ENCODE measurements around the gene EID2B.

The EID2B gene
- total RNA-seq, result 1.8 to 4.9 reads per million in 2 experiments

GRCh38 chr19:39532233-39533002 is at the start of gene EID2B:
EID2B (minus strand) TSS chr19:39532852; CDS start chr19:39532802, 50 bp downstream.
- peak; percentile 93 for DNase-seq (ENCODE audit: low read depth)

- no peak for DNase-seq (ENCODE audit: low read depth)
Measured at GRCh38 chr19:39582442-39582841, 49.8 kb upstream of the EID2B start.

DNA sequence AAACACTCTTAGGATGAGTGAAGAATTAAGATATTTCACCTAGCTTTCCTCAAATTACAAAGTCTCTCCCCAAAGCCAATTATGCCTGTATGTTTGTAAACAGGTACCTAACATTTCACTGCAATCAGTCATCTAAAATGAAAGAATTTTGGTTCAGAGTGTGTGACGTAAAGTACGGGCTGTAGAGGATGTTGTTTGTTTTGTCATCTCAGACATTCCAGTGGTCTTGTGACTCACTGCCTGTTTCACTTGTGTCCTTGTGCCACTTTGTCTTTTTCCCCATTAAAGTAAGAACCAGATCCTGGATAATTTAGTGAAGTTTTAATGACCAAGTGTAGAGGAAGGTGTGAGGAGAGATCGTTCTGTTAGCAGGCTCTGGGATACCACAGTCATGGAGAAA is 36.0 kb upstream of the EID2B start:
- DNase-seq (ENCODE audit: low read depth), result no peak

DNA sequence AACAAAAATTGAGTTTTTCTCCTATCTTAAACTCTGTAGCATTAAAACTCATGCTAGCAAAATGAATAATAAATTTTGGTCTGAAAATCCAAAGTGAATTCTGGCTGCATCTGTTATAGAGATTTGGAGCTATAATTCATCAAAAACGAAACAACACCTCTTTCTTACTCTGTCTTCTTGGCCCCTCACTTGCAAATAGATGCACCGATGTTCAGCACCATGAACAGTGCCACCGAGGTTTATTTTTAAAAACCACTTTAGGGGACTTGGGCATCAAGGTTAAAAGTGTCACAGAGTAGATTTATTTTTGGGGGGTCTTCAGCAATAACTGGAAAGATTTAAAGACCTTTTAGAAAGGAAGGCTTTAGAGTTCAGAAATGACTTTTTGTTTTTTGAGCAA is 33.4 kb upstream of the EID2B start:
- no peak for DNase-seq (ENCODE audit: low read depth)

- no peak for DNase-seq (ENCODE audit: low read depth)
Measured at GRCh38 chr19:39563408-39563807, 30.8 kb upstream of the EID2B start.

GRCh38 chr19:39558624-39559117 is 26.0 kb upstream of the EID2B start:
- DNase-seq (ENCODE audit: low read depth), result no peak

- DNase-seq (ENCODE audit: low read depth), result no peak
Measured at GRCh38 chr19:39557811-39558623, 25.4 kb upstream of the EID2B start.

DNA sequence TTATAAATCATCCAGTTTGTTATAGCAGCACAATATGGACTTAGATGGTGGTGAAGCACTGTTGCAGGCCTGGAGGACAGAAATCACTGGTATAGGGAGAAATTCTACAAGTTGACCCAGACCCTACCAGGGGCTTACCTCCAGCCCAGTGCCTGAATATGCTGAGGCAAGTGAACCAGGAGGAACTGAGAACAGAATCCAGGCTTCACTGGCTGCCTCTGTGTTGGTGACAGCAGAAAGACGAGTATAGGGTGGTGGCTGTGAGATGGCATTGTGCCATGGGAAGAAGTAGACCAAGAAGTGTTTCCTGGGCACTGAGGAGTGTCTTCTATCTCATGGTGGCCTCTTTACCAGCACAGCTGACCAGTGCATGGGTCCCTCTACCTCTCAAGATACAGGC is 23.2 kb upstream of the EID2B start:
- no peak for DNase-seq (ENCODE audit: low read depth)

DNA sequence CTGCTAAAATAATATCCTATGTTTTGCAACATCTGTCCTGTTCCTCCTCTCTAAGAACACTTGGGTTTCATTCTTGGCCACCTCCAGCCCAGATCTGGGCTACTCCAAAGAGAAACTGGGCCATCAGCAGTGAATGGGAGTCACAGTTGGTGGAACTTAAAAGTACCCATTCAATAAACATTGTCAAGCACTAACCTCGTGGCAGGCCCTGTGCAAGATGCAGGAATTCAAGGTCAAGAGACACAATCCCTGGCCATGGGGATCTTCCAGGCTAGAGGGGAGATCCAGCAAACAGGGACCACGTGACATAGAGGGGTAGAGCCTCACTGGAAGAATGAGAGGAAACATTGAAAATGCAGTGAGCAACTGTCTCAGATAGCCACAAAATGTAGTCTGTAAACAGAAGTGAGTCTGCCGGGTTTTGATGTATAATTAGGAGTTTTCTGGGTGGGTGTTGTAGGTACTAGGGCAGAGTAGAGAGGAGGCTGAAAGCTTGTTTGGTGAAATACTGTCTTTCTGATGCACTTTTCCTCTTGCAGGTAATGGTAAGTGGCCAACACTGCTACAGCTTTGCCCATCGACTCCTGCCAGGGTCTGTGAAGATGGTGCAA is 22.2 kb upstream of the EID2B start:
- no peak for DNase-seq (ENCODE audit: low read depth)

DNA sequence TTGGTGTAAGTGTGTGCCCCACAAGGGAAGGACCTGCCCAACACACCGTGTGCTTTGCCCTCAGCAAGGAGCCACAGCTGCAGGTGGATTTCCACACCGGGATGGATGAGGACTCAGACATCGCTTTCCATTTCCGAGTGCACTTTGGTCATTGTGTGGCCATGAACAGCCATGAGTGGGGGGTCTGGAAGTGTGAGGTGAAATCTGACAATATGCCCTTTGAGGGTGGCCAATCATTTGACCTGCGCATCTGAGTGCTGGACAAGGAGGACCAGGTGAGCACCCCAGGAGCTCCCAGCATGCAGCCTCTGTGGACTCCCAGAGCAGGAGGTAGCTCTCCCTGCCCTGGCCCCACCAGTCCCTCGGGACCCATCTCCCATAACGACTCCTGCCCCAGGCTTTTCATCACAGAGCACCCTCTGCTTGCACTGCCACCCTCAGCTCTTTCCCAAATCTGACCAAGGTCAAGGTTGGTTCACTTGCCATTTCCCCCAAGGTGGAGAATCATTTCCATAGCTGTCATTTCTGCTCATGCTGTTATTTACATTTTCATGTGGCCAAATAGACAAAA is 20.5 kb upstream of the EID2B start:
- DNase-seq (ENCODE audit: low read depth), result no peak

- DNase-seq (ENCODE audit: low read depth), result no peak
Measured at GRCh38 chr19:39550197-39550596, 17.5 kb upstream of the EID2B start.

DNA sequence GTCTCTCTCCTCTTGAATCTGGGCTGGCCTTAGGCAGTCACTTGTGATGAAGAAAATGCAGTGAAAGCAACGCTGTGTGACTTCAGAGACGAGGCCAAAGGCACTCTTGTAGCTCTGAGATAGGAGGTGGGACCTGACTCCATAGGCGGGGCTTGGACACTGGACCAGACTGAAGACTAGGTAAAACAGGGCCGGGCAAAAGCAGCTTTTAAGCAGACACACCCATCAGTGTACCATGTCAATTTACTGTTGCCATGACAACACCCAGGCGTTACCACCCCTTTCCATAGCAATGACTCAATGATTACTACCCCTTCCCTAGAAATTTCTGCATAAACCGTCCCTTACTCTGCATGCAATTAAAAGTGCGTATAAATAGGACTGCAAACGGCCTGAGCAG is 13.9 kb upstream of the EID2B start:
- no peak for DNase-seq (ENCODE audit: low read depth)

- DNase-seq (ENCODE audit: low read depth), result no peak
Measured at GRCh38 chr19:39544911-39545310, 12.3 kb upstream of the EID2B start.

DNA sequence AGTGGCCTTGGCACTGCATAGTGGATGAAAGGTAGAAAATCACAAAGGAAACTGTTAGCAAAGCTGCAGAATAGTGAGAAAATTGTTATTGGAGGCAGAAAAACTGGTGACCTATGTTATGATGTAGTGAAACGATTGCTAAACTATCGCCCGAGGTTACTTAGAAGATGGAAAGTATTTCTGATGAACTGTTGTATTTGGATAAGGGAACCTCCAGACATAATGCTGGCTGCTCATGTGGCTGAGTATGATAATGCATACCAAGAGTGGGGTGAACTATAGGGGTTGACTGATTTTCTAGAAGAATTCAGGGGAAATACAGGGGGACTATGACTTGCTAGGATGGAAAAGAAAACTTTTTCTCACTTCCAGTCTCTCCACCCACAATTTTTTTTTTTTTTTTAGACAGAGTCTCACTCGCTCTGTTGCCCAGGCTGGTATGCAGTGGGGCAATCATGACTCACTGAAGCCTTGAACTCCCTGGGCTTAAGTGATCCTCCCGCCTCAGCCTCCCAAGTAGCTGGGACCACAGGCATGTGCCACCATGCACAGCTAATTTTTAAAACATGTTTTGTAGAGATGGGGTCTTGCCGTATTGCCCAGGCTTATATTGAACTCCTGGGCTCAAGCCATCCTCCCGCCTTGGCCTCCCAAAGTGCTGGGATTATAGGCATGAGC is 11.7 kb upstream of the EID2B start:
- DNase-seq (ENCODE audit: low read depth), result no peak

DNA sequence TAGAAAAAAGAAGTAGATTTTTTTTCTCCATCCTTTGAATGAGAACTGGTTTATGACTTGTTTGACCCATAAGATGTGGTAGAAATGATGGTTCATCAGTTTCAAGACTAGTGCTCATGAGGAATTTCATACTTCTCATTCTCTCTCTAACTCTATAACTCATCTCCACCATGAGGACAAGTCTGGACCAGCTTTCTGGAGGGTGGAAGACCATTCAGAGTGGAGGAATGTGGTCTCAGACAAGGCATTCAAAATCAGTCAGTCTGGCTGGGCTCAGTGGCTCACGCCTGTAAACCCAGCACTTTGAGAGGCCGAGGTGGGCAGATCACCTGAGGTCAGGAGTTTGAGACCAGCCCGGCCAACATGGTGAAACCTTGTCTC is 10.8 kb upstream of the EID2B start:
- no peak for DNase-seq (ENCODE audit: low read depth)

DNA sequence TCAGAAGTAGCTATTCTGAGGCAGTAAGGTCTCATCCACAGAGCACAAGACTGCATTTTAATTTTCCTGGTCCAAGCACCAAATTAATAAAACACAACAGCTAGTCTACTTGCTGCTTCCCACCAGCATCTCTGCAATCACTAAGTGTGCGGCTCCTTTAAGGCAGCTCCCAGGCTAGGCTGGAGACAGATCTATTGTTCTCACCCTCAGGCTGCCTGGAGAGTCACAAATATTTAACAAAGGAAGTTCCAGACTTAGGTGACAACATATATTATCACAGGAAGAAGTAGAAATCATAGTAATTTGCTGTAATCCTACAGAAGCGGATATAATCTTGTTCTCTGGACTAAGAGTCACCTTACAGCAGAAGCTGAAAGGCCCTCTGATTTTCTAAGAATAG is 9.6 kb upstream of the EID2B start:
- DNase-seq (ENCODE audit: low read depth), result no peak

- no peak for DNase-seq (ENCODE audit: low read depth)
Measured at GRCh38 chr19:39540333-39540673, 7.7 kb upstream of the EID2B start.

DNA sequence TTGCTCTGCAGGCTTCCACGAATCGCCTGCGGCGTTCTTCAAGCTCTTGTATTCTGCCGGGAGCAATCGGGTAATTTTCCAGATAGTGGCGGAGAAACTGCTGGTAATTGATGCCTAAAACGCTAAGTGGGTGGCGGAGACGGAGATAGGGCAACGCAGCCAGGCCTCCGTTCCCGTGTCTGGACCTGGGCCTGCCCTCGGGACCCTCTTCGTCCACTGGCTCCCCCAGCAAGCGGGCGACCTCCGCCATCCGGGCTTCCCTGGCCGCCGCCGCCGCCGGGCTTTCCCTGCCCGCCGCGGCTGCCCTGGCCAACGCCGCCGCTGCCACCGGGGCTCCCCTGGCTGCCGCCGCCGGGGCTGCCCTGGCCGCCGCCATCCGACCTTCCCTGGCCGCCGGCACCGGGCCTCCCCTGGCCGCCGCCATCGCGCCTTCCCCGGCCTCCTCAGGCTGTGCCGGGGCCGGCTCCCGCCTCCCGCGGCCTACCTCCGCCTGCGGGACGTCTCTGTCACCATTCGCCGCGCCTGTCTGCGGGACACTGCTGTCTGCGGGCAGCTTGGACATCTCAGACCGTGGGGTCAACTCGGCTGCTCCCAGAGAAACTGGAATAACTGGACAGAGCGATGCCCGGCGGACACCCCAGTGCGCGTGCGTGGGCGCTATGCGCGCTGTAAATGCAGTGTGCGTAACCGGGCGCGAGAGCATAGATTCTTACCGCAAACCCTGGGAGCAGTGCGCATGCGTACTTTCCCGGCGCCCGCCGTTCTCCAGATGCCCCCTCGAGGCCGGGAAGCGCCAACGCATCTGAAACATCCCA is 7.1 kb upstream of the EID2B start, which contains the start of gene EID2:
EID2 (minus strand) TSS at position 644 of the 815 bp plus-strand sequence; CDS start at position 562, 82 bp downstream.
- DNase-seq (ENCODE audit: low read depth), result peak; percentile 91

- no peak for DNase-seq (ENCODE audit: low read depth)
Measured at GRCh38 chr19:39539165-39539517, 6.5 kb upstream of the EID2B start.

- DNase-seq (ENCODE audit: low read depth), result no peak
Measured at GRCh38 chr19:39533791-39534190, 1.1 kb upstream of the EID2B start.

DNA sequence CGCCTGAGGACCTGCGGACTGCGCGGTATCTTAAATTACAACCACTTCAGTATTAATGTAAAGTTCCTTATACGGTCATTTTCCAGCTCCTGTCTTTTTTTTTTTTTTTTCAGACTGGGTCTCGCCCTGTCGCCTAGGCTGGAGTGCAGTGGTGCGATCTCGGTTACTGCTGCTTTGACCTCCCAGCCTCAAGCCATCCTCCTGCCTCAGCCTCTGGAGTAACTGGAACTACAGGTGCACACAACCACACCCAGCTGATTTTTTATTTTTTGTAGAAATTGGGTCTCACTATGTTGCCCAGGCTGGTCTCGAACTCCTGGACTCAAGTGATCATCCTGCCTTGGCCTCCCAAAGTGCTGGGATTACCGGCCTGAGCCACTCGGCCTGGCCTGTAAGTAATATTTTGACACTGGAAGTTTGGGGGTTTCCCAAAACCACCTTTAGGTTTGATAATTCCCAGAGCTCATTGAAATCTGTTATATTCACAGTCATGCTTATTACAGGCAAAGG is 406 bp upstream of the EID2B start:
- no peak for DNase-seq (ENCODE audit: low read depth)
